Upper lobe of left lung (tissue), 6 donors: Measurements from ENCODE around the gene CTSZ. TPM values are rescaled to one million over a fixed set of nuclear protein-coding genes. Genes with fewer than 3 reads are reported as not detected.

Experiments used
- ATAC-seq, 2 donors: fragments of 200-7000 bp; cut with Tn5 transposase; one replicate each; pipeline ENCODE4 v1.9.1; 2022; ENCODE audit warnings: mild to moderate bottlenecking in 2 of 2, moderate library complexity in 2 of 2; ENCODE audit not compliant: low FRiP score in 2 of 2
- DNase-seq, 2 donors: peaks; one replicate each; pipeline ENCODE4 v3.0.0-alpha.2; 2019 to 2020
- H3K27ac ChIP-seq, 4 donors: fragments of 200-600 bp; sonication (generic); one replicate each; pipeline ENCODE4 v1.5.1; 2016 to 2019
- H3K27me3 ChIP-seq, 4 donors: fragments of 200-600 bp; sonication (generic); one replicate each; pipeline ENCODE4 v1.5.1; 2017 to 2019
- H3K36me3 ChIP-seq, 4 donors: fragments of 200-600 bp; sonication (generic); one replicate each; pipeline ENCODE4 v1.5.1; 2016 to 2019
- H3K4me1 ChIP-seq, 4 donors: fragments of 200-600 bp; sonication (generic); one replicate each; pipeline ENCODE4 v1.5.1; 2018 to 2019
- H3K4me3 ChIP-seq, 4 donors: fragments of 200-600 bp; sonication (generic); one replicate each; pipeline ENCODE4 v1.5.1; 2017 to 2019; ENCODE audit warnings: mild to moderate bottlenecking in 2 of 4, moderate library complexity in 1 of 4
- H3K9me3 ChIP-seq, 4 donors: fragments of 200-600 bp; sonication (generic); one replicate each; pipeline ENCODE4 v1.5.1; 2018 to 2019
- EP300 ChIP-seq, 4 donors: sonication (generic); formaldehyde crosslinking; IDR thresholded peaks; one replicate each; pipeline ENCODE4 v1.5.1; 2017; ENCODE audit warnings: antibody characterized with exemption in 4 of 4, control low read depth in 2 of 4
- POLR2A ChIP-seq, 4 donors: fragments of 450-650 bp; IDR thresholded peaks; one replicate each; pipeline ENCODE4 v1.5.1; 2016 to 2017; ENCODE audit warnings: antibody characterized with exemption in 4 of 4, mild to moderate bottlenecking in 2 of 4
- POLR2AphosphoS5 ChIP-seq, 2 donors: sonication (generic); formaldehyde crosslinking; IDR thresholded peaks; one replicate each; pipeline ENCODE4 v1.5.1; 2017; ENCODE audit warnings: antibody characterized with exemption in 2 of 2
- WGBS, 2 donors: methylation state at CpG; one replicate each; pipeline ENCODE4 v1.1.5; 2017 to 2018; 5-methylcytosine and 5-hydroxymethylcytosine counted together
- total RNA-seq, 6 donors: library from RNA; depleted of rRNA in 4 of 6; stranded (reverse); fragments of >200 nt in 4 of 6; gene quantifications; one replicate each; pipeline versions ENCODE4 v1.1.0 to v1.2.1, GENCODE V29; 2016 to 2021
- TF ChIP-seq, protein P1 (sequence below), 6 experiments: fragments of 450-650 bp in 4 of 6; fragments of 200-600 bp in 2 of 6; sonication (generic) in 2 of 6; IDR thresholded peaks; one replicate each; pipeline ENCODE4 v1.5.1; 2016 to 2019; ENCODE audit warnings: antibody characterized with exemption in 6 of 6
- donor health status: DM: no; HTN: no; CAD: no; lungs with moderate emphysema.
- donor health status: DM: no; HTN: yes; CAD: no; lungs with severe emphysema.

The CTSZ gene
- total RNA-seq, 6 donors from 2014 or later = 196 to 503 (median 397) TPM

DNA sequence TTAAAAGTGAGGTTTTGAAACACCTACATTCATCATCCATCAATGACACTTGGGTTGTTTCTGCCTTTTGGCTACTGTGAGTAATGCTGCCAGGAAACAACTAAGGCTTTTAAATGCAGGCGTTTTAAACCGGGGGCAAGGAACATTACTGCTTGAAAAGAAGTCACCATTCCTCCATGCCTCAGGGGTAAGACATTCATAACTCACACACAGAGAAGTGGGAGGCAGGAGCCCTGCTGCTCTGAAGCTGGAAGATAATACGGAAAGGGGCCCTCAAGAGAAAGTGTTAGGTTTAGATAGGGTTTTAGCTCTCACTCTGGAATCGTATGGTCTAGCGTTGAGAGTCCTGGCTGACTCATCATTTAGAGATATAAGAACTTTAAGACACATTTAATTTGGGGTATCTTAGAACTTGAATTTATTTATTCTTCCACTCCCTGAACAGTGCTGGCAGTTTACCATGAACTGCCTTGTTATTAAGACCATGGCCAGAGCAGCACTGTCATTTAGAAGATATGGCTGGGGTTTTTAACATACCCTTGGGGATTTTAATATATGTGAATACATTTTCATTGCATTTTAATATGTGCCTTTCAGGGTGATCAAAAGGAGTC, 14.0 kb upstream of the CTSZ start:
- H3K36me3 ChIP-seq = peaks cover 14 to 41% (median 28%) of the 10 kb centered on the region in 4 donors
- no peak overlapping the region for H3K4me3 ChIP-seq
- H3K9me3 ChIP-seq = no peaks in the 10 kb centered on the region
- DNase-seq = no peak
- no peak for ATAC-seq
- H3K27ac ChIP-seq = no peak overlapping the region
- no peak for TF ChIP-seq POLR2A (IDR thresholded peaks at IDR 0.05)
- TF ChIP-seq, protein P1, sequence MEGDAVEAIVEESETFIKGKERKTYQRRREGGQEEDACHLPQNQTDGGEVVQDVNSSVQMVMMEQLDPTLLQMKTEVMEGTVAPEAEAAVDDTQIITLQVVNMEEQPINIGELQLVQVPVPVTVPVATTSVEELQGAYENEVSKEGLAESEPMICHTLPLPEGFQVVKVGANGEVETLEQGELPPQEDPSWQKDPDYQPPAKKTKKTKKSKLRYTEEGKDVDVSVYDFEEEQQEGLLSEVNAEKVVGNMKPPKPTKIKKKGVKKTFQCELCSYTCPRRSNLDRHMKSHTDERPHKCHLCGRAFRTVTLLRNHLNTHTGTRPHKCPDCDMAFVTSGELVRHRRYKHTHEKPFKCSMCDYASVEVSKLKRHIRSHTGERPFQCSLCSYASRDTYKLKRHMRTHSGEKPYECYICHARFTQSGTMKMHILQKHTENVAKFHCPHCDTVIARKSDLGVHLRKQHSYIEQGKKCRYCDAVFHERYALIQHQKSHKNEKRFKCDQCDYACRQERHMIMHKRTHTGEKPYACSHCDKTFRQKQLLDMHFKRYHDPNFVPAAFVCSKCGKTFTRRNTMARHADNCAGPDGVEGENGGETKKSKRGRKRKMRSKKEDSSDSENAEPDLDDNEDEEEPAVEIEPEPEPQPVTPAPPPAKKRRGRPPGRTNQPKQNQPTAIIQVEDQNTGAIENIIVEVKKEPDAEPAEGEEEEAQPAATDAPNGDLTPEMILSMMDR (IDR thresholded peaks at IDR 0.05) = no peak
- TF ChIP-seq POLR2AphosphoS5 (IDR thresholded peaks at IDR 0.05) = no peak
- H3K27me3 ChIP-seq = no peaks in the 10 kb centered on the region
- 74 to 79% methylated on average over 5 of the region's 5 CpGs for WGBS, 2 donors
- peaks cover 0 to 5% (median 0%) of the 10 kb centered on the region in 4 donors for H3K4me1 ChIP-seq

DNA sequence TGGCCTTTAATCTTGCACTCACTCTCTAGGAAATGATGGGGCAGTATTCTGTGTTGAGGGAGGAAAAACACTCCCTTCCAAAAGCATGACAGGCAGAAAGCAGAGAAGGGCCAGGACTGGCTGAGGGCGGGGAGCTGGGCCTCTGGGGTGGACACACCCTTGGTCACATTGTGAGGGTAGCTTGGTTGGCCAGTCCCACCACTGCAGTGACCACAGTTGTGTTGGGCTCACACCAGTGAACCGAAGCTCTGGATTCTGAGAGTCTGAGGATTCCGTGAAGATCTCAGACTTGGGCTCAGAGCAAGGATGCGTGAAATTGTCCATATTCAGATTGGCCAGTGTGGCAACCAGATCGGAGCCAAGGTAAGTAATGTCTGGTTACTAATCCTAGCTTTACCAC, 12.2 kb upstream of the CTSZ start, which contains the start of gene TUBB1:
TUBB1 (plus strand) TSS at position 213 of the 400 bp plus-strand sequence; CDS start at position 307, 94 bp downstream.
- no peak within 1 kb of the TSS for H3K4me3 ChIP-seq
- ATAC-seq (no peak), DNase-seq (no peak)
- no peak for TF ChIP-seq EP300 (IDR thresholded peaks at IDR 0.05)
- TF ChIP-seq POLR2A (IDR thresholded peaks at IDR 0.05) = no peak
- H3K27ac ChIP-seq = no peak within 1 kb of the TSS
- 96 to 100% methylated on average over 4 to 5 of the region's 5 CpGs for WGBS, 2 donors
- no peaks in the 10 kb centered on the region for H3K27me3 ChIP-seq
- peaks cover 6 to 24% (median 18%) of the 10 kb centered on the region in 4 donors for H3K36me3 ChIP-seq
- H3K4me1 ChIP-seq = peaks cover 0 to 5% (median 0%) of the 10 kb centered on the region in 4 donors
- no peaks in the 10 kb centered on the region for H3K9me3 ChIP-seq

- TF ChIP-seq POLR2A (IDR thresholded peaks at IDR 0.05) (no peak), EP300 (IDR thresholded peaks at IDR 0.05) (no peak), POLR2AphosphoS5 (IDR thresholded peaks at IDR 0.05) (no peak)
- TF ChIP-seq, protein P1 (IDR thresholded peaks at IDR 0.05) = no peak
- Histone ChIP-seq H3K27ac (no peak overlapping the region), H3K36me3 (peaks cover 4 to 20% (median 14%) of the 10 kb centered on the region in 4 donors), H3K27me3 (no peaks in the 10 kb centered on the region), H3K4me3 (no peak overlapping the region), H3K9me3 (no peaks in the 10 kb centered on the region), H3K4me1 (peaks cover 0 to 5% (median 0%) of the 10 kb centered on the region in 4 donors)
- ATAC-seq (peak in 1 of 2 donors; percentile 8), DNase-seq (peak in 1 of 2 donors; percentile 38)
- 84 to 92% methylated on average over 5 to 10 of the region's 10 CpGs for WGBS, 2 donors
Measured at GRCh38 chr20:59018817-59019216, 11.8 kb upstream of the CTSZ start.

DNA sequence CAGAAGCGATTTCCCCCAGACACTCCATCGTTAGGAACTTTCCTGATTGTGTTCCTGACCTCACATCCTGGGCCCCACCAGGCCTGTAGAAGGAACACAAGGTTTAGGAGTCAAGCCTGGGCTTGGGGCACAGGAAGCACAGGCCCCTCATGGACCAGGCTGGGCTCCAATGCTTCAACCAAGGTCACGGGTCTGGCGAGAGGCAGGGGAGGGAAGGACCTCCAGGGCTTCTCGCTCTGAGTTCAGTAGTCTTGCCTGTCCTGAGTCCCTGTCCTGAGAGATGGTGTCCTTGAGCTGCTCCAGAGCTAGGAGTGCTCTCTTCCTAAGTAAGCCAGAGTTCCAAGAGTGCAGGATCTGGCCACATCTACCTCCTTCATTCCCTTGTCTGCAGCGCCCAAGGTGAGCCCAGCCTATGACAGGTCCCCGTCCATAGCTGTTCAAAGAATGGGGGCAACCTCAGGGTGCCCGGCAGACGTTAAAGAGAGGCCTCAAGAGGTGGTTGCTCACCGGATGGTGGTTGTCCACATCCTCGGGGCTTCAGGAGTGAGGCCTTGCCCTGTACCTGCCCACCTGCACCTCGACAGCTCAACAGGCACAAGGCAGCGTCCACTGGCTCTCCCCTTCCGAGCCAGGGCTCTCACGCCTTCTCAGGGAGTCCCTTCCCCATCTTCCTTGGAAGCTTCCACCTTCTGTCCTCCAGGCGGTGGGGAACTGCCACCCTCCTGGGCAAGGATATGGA, 10.6 kb upstream of the CTSZ start:
- TF ChIP-seq, protein P1 (IDR thresholded peaks at IDR 0.05) = no peak
- TF ChIP-seq EP300 (IDR thresholded peaks at IDR 0.05) (no peak), POLR2A (IDR thresholded peaks at IDR 0.05) (no peak), POLR2AphosphoS5 (IDR thresholded peaks at IDR 0.05) (no peak)
- no peak overlapping the region for H3K27ac ChIP-seq
- peaks cover 0 to 5% (median 0%) of the 10 kb centered on the region in 4 donors for H3K4me1 ChIP-seq
- no peaks in the 10 kb centered on the region for H3K27me3 ChIP-seq
- 91 to 94% methylated on average over 6 to 16 of the region's 16 CpGs for WGBS, 2 donors
- H3K4me3 ChIP-seq = no peak overlapping the region
- DNase-seq = peak in 1 of 2 donors; percentile 21
- H3K36me3 ChIP-seq = peaks cover 0 to 8% (median 4%) of the 10 kb centered on the region in 4 donors
- H3K9me3 ChIP-seq = no peaks in the 10 kb centered on the region
- ATAC-seq = no peak

GRCh38 chr20:59016795-59017492, 9.9 kb upstream of the CTSZ start:
- Histone ChIP-seq H3K9me3 (no peaks in the 10 kb centered on the region), H3K4me3 (no peak overlapping the region), H3K27me3 (no peaks in the 10 kb centered on the region), H3K36me3 (peaks cover 0 to 4% (median 0%) of the 10 kb centered on the region in 4 donors), H3K27ac (no peak overlapping the region), H3K4me1 (peaks cover 0 to 5% (median 0%) of the 10 kb centered on the region in 4 donors)
- DNase-seq = no peak
- no peak for ATAC-seq
- WGBS, 2 donors = 47 to 53% methylated on average over 4 of the region's 4 CpGs
- no peak for TF ChIP-seq POLR2A (IDR thresholded peaks at IDR 0.05)
- no peak for TF ChIP-seq EP300 (IDR thresholded peaks at IDR 0.05)
- TF ChIP-seq, protein P1 (IDR thresholded peaks at IDR 0.05) = no peak
- no peak for TF ChIP-seq POLR2AphosphoS5 (IDR thresholded peaks at IDR 0.05)
